Measurements from ENCODE around the gene CBX5. TPM values are rescaled to one million over a fixed set of nuclear protein-coding genes. Genes with fewer than 3 reads are reported as not detected.

Gene CBX5
- total RNA-seq, 1 donor from 2014 or later, result 271 TPM

- Mint-ChIP-seq H3K27me3 (no peaks in the 10 kb centered on the region), H3K4me1 (ENCODE audit: low read depth) (peaks cover 30% of the 10 kb centered on the region), H3K27ac (peak overlapping the region; percentile 20), H3K9me3 (ENCODE audit: low read depth) (no peaks in the 10 kb centered on the region), H3K36me3 (ENCODE audit: insufficient read depth) (peaks cover 9% of the 10 kb centered on the region), H3K4me3 (ENCODE audit: low read depth) (no peak overlapping the region)
- TF ChIP-seq CTCF (IDR thresholded peaks at IDR 0.05; ENCODE audit: unreplicated experiment), result no peak
- DNase-seq (ENCODE audit: low spot score, unreplicated experiment), result no peak
These were observed 15.1 kb upstream of the CBX5 start for GRCh38 chr12:54294953-54295566.

- Mint-ChIP-seq H3K4me1 (ENCODE audit: low read depth) (peaks cover 24% of the 10 kb centered on the region), H3K27me3 (no peaks in the 10 kb centered on the region), H3K36me3 (ENCODE audit: insufficient read depth) (peaks cover 11% of the 10 kb centered on the region), H3K27ac (no peak overlapping the region), H3K4me3 (ENCODE audit: low read depth) (no peak overlapping the region), H3K9me3 (ENCODE audit: low read depth) (no peaks in the 10 kb centered on the region)
- DNase-seq (ENCODE audit: low spot score, unreplicated experiment), result peak; percentile 33
- peak; percentile 67 for TF ChIP-seq CTCF (IDR thresholded peaks at IDR 0.05; ENCODE audit: unreplicated experiment)
These were observed 14.4 kb upstream of the CBX5 start for GRCh38 chr12:54294152-54294952.

GRCh38 chr12:54292931-54293241 is 13.0 kb upstream of the CBX5 start:
- Mint-ChIP-seq H3K27ac (no peak overlapping the region), H3K4me1 (ENCODE audit: low read depth) (peaks cover 20% of the 10 kb centered on the region), H3K27me3 (no peaks in the 10 kb centered on the region), H3K9me3 (ENCODE audit: low read depth) (no peaks in the 10 kb centered on the region), H3K4me3 (ENCODE audit: low read depth) (no peak overlapping the region), H3K36me3 (ENCODE audit: insufficient read depth) (peaks cover 11% of the 10 kb centered on the region)
- no peak for DNase-seq (ENCODE audit: low spot score, unreplicated experiment)
- no peak for TF ChIP-seq CTCF (IDR thresholded peaks at IDR 0.05; ENCODE audit: unreplicated experiment)

DNA sequence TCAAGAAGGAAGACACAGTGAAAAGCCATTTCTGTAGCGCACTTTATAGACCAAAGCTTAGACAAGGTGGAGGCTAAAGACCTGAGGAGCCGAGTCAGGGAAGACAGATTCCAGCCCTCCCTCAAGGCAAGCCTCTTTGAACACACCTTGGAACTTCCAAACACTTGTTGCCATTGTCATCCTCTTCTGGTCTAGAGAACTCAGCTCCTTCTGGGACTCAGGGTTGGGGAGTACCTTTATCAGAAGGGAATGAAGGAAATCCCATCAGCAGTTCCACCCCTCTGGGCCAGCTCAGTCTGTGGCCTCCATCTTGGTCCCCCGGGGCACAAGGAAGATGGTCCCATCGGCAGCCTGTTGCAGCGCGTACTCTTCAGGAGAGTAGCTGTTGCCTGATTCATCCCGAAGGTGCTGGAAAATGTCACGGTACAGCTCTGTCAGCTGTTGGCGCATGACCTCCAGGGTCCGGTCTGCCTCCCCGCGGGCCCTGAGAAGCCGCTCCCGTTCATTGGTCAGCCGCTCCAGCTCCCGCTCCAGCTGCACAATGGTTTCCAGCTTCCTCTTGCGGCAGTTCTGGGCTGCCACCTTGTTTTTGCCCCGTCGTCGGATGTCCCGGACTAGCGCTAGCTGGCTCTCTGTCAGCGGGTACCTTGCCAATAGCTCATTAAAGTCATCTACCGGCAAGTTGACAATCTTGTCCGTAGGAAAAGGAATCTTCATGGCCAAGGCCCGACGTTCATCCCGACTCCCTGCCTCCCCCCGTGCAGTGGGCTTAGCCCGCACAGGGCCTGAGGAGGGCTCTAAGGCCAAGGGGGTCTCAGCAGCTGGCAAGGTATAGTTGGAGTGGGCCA is 12.4 kb upstream of the CBX5 start:
- no peaks in the 10 kb centered on the region for H3K9me3 Mint-ChIP-seq (ENCODE audit: low read depth)
- H3K36me3 Mint-ChIP-seq (ENCODE audit: insufficient read depth), result peaks cover 12% of the 10 kb centered on the region
- DNase-seq (ENCODE audit: low spot score, unreplicated experiment), result no peak
- H3K4me3 Mint-ChIP-seq (ENCODE audit: low read depth), result no peak overlapping the region
- peaks cover 19% of the 10 kb centered on the region for H3K4me1 Mint-ChIP-seq (ENCODE audit: low read depth)
- H3K27me3 Mint-ChIP-seq, result no peaks in the 10 kb centered on the region
- H3K27ac Mint-ChIP-seq, result no peak overlapping the region
- no peak for TF ChIP-seq CTCF (IDR thresholded peaks at IDR 0.05; ENCODE audit: unreplicated experiment)
